GM18951 (cell line): ENCODE results near the gene AGAP5.

Experiments
- POLR2A ChIP-seq: IDR thresholded peaks from 4 replicates; pipeline ENCODE4 v1.6.1; 2011; ENCODE audit warnings: mild to moderate bottlenecking; ENCODE audit not compliant: insufficient read length, insufficient read depth; ENCODE audit errors: extremely low read depth
- in situ Hi-C: fragments of 300-500 bp; cut with MboI; formaldehyde crosslinking; loops from one replicate; pipeline ENCODE4 v1.12.0; 2022; ENCODE audit warnings: low sequenced_read_pairs, mixed read lengths, inconsistent platforms; ENCODE audit not compliant: unreplicated experiment

The AGAP5 gene

DNA sequence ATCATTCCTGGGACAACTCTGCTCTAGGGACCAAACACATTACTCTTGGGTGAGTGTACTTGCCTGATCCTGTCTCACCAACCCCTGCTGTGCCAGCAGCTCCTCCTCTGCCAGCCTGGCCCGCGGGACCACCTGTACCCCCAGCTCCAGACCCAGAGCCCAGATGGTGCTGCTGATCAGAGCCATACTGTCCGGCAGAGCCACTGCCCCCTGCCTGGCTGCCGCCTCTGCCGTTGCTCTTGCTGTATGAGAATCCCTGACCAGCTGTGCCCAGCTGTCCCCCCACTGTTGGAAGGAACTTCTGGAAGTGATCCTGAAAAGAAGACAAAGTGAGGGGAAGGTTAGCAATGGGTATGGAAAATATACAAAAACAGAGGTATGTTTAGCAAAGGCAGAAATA is 63.5 kb downstream of the AGAP5 start:
- no peak for TF ChIP-seq POLR2A
- in situ Hi-C loops, result no loop called here

DNA sequence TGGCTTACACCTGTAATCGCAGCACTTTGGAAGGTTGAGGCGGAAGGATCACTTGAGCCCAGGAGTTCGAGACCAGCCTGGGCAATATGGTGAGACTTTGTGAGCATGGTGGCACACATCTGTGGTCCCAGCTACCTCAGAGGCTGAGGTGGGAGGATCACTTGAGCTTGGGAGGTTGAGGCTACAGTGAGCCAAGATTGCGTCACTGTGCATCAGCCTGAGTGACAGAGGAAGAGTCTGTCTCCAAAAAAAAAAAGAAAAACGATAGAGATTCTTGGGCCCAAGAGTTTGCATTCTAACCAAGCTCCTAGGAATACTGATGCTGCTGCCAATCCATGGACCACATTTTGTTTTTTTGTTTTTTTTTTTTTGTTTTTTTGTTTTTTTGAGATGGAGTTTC is 68.7 kb downstream of the AGAP5 start:
- in situ Hi-C loops, result no loop called here

GRCh38 chr10:73628405-73628804 is 69.5 kb downstream of the AGAP5 start:
- in situ Hi-C loops, result no loop called here
- TF ChIP-seq POLR2A, result no peak

More for the DNA sequence above, 68.7 kb downstream of the AGAP5 start:
- no peak for TF ChIP-seq POLR2A

GRCh38 chr10:73627300-73627699 is 70.6 kb downstream of the AGAP5 start:
- in situ Hi-C loops, result no loop called here
- TF ChIP-seq POLR2A, result no peak

- peak; percentile 85 for TF ChIP-seq POLR2A
- in situ Hi-C loops, result no loop called here
Observed at GRCh38 chr10:73625884-73626752, 71.8 kb downstream of the AGAP5 start.

GRCh38 chr10:73625004-73625883 is 72.7 kb downstream of the AGAP5 start:
- TF ChIP-seq POLR2A, result no peak
- in situ Hi-C loops, result no loop called here
